Measurements from ENCODE around the gene RAP1GDS1.

DNA sequence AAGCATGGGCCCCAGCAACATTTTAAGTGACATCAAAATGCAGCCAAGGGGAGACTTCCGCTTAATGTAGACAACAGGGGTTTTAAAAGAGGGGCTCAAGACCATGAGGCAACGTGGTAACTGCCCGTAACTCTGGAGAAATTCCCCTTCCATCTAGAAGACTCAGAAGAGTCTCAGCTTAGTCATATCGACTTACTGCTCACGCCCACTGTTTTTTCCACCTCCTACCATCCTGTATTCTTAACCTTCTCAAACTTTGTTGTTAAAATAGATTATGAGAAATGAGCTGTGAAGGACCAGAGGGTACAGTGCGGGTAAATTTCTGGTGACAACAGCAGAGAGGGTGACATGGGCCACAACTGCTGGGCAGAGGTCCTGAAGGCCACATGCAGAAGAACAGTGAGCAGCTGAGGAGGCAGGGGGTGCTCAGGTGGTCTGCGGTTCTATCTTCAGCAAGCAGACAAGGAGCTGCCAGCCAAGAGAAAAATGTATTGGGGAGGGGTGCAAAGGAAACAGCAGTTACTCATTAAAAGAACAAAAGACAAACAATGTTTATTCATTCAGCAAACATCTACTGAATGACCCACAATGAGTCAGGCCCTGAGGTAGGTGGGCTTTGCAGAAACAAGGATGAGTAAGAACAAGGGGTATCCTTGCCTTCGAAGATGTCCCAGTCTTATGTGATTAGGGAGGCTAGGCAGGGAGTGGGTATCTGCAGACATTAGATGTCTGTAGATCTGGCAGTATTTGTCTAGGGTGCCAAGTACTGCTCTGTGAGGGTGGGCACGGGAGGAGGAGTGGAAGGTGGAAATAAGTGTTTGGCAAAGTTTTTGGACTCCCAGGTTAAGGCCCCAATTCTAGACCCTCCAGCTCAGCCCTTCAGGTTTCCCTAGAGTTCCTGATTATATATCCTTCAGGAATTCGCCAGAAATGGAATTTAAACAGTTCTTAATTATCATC lies 221.9 kb downstream of the RAP1GDS1 start:
- TF ChIP-seq POLR2A (IDR thresholded peaks at IDR 0.05; ENCODE audit: low read depth, low read length) (no peak), POLR2AphosphoS5 (IDR thresholded peaks at IDR 0.05; ENCODE audit: low read depth, low read length) (no peak)

All from GM12892 (cell line).